GM18502 (cell line): ENCODE measurements around the gene FCHO2.
"Not testable (repeated sequence)": the region's sequence is repeated elsewhere in the genome, so short reads cannot be mapped to it uniquely, and the experiment has no call there.

Source experiments
- ATAC-seq: cut with Tn5 transposase; IDR thresholded peaks from one replicate; pipeline ENCODE4 v1.9.1; 2021; ENCODE audit warnings: mild to moderate bottlenecking; ENCODE audit not compliant: unreplicated experiment, poor library complexity

The FCHO2 gene, protein sequence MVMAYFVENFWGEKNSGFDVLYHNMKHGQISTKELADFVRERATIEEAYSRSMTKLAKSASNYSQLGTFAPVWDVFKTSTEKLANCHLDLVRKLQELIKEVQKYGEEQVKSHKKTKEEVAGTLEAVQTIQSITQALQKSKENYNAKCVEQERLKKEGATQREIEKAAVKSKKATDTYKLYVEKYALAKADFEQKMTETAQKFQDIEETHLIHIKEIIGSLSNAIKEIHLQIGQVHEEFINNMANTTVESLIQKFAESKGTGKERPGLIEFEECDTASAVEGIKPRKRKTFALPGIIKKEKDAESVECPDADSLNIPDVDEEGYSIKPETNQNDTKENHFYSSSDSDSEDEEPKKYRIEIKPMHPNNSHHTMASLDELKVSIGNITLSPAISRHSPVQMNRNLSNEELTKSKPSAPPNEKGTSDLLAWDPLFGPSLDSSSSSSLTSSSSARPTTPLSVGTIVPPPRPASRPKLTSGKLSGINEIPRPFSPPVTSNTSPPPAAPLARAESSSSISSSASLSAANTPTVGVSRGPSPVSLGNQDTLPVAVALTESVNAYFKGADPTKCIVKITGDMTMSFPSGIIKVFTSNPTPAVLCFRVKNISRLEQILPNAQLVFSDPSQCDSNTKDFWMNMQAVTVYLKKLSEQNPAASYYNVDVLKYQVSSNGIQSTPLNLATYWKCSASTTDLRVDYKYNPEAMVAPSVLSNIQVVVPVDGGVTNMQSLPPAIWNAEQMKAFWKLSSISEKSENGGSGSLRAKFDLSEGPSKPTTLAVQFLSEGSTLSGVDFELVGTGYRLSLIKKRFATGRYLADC

DNA sequence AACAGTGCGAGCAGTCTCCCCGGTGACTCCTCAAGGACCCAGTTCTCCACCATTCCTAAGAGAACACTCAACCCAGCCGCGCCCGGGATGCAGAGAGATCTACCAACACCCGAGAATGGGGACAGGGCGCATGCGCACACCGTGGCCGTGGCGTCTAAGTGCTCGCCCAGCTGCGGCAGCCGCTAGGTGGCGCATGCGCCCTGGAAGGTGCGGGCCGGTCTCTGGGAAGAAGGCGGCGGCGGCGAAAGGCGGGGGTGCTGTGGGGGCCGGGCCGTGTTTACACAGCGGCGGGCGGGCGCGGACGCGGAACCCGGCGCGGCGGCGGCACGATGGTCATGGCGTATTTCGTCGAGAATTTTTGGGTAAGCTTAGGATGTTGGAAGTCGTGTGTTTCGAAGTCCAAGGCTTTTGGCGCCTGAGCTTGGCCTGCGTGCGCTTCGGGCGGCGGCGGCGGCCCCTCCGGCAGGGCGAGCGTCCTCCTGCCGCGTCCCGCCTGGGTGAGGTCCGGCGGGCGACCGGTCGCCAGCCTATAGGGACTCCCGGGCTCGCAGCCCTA lies at the start of gene FCHO2:
Gene FCHO2, plus strand, starts transcription at position 274 of the 556 bp plus-strand sequence. Its CDS starts 56 bp downstream, at position 330.
- ATAC-seq = peak; percentile 93

DNA sequence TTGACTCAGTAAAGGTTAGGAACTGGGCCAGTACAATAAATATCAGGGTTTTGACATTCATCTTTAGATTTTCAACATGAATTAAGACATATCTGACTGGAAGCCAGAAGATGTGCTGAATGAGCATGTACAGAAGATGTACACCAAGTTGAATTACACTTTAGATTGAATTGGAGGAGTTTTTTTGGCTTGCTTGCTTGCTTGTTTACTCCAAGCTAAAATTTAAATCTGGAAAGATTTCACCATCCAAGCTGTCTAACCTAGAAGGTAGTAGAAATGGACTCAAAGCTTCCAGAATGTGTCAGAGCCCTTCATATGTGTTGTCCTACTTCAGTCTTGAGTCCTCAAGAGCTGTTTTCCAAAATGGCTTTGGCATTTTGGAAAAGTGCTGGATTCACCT lies 49.0 kb upstream of the FCHO2 start:
- no peak for ATAC-seq

DNA sequence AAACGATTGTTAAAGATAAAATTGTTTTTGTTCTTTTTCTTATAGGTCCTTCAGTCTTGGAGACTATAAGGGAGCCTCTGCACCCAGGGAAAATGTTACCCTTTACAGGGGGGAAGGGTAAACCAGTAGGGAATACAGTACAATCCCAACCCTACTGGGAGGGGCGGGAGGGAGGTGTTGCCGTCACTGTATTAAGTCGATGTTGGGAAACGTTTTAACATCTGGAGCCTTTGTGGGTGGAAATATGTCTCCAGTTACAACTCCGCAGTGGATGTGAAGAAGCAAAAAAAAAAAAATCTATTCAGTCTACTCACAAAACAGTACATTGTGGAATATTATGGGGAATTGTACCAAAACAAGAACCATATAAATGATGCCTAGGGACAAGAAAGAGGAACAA lies 47.2 kb upstream of the FCHO2 start:
- ATAC-seq = no peak

DNA sequence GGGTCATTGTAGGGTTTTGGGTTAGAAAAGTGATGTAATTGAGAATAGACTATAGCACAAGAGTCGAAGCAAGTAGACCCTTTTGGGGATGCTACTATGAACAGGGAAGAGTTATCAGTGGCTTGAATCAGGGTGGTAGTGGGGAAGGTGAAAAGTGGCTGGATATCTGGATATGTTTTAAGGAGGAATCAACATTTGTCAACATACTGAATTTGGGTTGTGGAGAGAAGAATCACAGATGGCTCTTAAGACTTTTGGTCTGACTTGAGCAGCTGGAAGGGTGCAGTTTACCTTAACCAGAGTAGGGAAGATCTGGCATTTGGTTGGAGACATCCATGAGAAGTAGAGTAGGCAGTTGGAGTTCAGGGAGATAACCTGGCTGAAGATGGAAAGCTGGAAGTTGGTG lies 38.5 kb upstream of the FCHO2 start:
- no peak for ATAC-seq

DNA sequence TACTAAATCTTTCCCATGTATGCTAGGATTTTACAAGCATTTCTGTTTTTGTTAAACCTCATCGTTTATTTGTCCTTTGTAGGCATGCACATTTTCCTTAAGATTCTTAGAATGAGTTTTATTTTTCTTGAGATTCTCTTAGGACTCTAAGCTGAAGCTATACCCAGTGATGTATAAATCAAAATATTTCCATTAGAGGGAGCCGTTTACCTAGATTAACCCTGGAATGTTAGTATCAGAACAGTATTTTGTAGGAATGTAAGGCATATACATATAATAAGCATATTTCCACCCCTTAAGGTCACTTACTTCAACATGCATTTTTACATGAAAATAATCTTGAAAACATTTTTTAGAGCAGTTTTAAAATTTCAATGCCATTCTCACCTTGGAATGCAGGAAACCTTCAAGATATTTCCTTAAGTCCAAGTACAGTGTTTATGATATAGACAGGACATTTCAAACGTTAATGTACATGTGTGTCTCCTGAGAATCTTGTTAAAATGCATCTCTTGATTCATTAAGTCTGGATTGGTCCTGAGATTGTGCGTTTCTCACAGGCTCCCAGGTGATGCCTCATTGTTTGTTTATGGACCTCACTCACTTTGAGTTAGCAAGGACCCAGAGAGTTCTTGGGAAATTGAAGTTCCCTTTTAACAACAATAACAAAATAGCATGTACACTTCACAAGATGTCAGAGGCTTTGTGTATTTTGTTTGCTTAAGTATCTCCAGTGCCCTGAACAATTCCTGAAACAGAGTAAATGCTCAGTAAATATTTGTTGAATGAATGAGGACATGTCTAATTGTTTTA lies 34.9 kb upstream of the FCHO2 start:
- no peak for ATAC-seq

DNA sequence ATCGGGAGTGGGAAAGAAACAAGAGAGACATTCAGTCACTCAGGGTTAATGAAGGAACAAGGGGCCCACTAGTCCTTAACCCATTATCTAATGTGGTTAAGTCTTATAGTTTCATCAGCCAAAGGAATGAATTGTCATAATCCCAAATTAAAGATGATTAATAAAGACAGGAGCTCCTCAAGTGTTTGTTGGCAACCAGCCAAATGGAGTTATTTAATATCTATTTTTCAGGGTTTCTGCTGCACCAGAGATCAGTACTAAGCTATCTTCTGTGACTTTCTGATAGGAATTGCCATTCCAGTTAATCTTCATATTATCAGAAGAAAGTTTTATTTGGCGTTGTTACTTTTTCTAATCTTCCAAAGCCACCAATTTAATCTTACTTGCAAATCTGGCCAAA lies 34.0 kb upstream of the FCHO2 start:
- no peak for ATAC-seq

DNA sequence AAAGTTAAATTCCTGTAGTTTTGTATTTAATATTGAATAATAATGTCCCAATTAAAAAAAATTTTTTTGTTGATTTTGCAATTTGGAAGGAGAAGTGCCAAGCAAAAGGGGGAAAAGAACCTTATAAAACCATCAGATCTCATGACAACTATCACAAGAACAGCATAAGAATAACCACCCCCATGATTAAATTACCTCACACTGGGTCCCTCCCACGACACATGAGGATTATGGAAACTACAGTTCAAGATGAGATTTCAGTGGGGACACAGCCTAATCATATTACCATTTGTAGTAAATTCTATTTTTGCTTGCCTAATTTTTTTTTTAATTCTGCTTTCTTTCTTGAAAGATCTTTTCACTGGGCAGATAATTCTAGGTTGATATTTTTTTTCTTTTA lies 33.4 kb upstream of the FCHO2 start:
- no peak for ATAC-seq

DNA sequence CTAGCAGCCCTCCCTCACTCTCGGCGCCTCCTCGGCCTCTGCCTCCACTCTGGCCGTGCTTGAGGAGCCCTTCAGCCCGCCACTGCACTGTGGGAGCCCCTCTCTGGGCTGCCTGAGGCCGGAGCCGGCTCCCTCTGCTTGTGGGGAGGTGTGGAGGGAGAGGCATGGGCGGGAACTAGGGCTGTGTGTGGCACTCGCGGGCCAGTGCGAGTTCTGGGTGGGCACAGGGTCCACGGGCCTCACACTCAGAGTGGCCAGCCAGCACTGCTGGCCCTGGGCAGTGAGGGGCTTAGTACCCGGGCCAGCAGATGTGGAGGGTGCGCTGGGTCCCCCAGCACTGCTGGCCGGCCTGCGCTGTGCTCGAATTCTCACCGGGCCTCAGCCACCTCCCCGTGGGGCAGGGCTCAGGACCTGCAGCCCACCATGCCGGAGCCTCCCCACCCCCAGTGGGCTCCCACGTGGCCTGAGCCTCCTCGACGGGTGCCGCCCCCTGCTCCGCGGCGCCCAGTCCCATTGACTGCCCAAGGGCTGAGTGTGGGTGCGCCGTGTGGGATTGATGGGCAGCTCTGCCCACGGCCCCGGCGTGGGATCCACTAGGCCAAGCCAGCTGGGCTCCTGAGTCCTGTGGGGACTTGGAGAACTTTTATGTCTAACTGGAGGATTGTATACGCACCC lies 30.4 kb upstream of the FCHO2 start:
- no peak for ATAC-seq

DNA sequence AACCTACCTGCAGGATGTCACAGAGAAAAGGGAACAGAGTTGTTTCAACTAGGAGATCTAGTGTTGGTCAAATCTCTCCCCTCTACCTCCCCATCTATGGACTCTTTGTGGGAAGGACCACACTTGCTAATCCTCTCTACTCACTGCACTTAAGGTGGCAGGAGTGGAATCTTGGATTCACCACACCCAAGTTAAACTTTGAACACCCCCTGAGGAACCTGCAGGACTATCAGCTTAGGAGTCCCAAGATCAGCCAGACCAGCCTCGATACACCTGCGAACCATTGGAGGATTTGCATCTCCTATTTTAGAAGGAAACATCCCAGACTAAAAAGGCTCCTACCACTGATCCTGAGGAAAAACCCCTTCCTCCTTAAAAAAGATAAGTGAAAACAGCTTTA lies 23.2 kb upstream of the FCHO2 start:
- not testable (repeated sequence) for ATAC-seq

DNA sequence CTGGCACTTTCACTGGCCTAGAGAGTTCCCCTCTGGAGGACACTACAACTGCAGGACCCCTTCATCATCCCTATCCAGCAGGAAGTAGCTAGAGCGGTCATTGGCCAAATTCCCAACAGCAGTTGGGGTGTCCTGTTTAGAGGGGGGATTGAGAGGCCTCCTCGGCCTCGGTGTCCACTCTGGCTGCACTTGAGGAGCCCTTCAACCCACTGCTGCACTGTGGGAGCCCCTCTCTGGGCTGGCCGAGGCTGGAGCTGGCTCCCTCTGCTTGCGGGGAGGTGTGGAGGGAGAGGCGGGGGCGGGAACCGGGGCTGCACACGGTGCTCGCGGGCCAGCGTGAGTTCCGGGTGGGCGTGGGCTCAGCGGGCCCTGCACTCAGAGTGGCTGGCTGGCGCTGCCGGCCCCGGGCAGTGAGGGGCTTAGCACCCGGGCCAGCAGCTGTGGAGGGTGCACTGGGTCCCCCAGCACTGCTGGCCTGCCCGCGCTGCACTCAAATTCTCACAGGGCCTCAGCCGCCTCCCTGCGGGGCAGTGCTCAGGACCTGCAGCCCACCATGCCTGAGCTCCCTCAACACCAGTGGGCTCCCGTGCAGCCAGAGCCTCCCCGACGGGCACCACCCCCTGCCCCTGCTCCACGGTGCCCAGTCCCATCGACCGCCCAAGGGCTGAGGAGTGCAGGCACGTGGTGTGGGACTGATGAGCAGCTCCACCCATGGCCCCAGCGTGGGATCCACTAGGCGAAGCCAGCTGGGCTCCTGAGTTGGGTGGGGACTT lies 20.7 kb upstream of the FCHO2 start:
- ATAC-seq = not testable (repeated sequence)

DNA sequence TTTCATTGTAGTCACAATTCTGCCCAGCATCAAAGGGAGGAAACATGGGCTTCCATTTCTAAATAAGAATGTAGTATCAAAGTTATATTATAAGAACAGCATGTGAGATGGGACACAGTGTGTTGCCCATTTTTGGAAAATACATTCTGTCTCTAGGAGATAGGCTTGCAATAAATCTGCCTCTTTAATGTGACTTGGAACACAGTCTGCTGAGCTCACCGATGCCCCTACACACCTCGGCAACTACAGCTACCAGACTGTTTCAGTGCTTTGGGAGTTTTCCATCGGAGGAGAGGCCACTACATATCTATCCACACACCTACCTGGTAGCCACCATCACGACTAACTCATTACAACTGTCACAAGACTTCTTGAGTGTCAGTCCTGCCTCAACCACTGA lies 18.9 kb upstream of the FCHO2 start:
- no peak for ATAC-seq

DNA sequence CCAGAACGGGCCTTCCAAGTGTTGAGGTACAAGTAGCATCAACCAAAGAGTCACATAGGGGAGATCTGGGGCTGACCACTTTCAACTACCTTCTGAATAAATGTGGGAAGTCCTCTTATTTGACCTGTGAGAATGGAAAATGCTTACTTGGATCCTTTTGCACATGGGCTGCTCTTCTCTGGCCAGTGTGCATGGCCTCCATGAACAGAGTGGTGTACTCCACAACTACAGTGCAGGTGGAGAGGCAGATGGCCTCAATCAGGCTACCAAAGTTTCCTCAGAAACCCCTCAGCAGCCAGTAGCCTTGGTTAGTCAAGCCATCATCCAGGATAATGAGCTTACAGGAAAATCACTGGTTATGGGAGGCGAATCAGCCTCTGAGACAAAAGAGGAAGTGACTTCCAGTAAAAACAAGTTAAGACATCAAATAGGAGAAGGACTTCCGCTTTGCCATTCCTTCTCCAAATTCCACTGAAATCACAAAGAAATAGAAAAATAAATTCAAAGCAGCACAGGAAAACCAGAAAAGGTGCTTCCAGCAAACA lies 18.3 kb upstream of the FCHO2 start:
- ATAC-seq = no peak

DNA sequence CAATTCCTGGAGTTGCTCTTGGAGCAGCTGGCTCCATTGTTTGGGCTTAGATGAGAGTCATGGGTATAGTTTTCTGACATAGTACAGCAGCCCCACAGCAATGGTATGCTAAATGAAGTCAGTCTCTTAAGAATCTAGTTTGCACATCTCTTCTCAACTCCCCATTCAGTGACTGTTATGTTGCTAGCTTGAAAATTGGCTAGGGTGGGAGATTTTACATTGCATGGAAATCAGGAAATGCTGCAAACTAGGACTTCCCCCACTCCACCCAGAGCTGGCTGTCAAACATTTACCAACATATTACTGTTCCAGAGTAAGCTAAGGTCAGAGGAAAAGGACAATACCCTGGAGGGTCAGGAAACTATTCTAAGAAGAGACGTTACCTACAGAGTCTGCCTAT lies 17.6 kb upstream of the FCHO2 start:
- no peak for ATAC-seq

DNA sequence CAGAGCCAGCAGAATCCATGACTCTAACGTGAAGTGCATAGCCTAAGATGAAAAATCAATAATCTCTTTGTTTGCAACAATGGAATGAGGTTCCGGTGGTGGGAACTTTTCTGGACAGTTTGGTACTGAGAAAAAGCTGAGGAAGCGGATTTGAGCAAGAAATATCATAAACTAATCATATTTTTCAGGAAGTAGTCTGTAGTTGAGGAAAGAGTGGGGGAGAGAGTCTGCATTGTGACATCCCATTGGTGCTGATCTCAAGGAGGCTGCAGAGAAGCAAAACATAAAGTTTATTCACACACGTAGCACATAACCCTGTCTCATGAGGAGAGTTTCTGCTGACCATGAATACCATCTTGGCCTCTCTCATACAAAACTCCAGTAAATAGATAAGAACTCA lies 15.8 kb upstream of the FCHO2 start:
- no peak for ATAC-seq

DNA sequence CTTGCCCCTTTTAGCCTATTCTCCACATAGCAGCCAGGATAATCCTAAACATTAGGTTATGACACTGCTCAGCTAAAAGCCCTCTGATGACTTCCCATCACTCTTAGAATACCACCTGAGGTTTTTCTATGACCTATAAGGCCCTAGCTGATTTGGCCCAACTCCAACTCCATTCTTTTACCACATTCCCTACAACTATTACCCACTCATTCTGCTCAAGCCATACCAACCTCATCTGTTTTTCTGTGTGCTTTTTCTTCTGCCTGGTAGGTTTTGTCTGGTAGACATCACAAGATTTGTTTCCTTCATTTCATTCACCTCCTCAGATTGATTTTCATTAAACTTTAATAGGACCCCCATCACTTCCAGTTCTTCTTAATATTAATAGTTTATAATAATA lies 12.5 kb upstream of the FCHO2 start:
- ATAC-seq = no peak

DNA sequence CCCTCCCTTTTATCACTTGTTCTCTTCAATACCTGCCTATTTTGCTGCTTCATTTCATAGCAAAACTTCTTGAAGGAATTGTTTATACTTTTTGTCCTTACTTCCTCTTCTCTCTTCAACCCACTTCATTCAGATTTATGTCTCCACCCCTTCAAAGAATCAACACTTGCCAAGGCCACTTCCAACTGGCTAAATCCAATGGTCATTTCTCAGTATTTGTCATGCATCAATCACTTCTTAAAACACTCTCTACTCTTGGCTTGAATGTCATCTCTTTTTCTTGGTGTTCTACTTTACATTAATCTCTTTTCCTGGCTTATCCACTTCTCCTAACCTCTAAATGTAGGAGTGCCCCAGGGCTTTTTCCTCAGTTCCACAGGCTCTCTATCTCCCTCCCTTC lies 8.3 kb upstream of the FCHO2 start:
- ATAC-seq = no peak

DNA sequence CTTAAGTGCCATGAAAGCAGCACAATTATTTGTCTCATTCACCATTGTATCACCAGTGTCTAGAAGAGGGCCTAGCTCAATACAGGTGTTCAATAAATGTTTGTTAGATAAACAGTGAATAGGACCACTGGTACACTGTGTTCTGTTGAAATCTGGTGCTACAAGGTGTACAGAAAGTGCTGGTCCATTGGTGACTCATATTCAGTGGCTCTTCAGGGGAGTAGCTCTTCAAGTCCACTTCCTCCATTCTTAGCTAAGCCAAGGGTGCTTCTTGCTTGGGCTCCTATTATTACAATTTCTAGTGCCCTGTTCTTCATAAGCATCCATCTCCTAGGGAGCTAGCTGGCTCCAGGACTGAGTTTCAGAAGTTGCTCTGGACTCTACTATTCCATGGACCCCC lies 6.4 kb upstream of the FCHO2 start:
- no peak for ATAC-seq

DNA sequence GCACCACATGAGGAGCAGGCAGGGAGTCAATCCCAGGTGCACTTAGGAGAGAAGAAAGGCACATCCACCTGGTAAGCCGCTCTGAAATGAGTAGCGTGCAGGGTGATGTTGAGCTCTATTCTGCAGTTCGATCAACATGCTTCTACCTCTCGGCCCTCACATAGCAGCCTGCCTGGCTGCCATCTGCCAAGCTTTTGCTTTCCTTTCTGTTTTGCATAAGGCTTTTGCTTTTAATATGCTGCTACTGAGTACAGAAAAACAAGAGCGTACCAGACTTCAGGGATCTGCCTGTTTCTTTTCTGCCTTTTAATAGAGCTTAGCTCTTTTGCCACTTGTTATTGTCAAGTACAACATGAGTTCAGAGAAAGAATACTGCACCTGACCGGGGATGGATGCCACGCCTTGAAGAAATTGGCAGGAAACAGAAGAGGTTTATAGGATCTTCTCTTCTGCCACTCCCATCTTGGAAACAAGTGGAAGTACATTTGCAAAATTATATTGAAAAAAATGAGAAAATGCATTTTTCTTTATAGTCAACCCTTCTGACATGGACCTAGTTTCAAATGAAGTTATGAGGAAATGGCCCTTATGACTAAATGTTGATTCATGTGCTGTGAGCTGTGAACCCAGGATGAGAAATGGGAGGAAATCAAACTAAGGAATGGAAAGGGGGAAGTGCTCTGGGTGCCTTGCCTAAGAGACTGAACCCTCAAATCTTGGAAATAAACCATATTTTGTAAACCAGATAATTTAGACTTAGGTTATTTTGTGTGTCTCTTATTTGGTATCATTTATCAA lies 4.0 kb upstream of the FCHO2 start:
- ATAC-seq = no peak
